A172 (cell line): ENCODE data around the gene DGCR6. TPM values are rescaled to one million over a fixed set of nuclear protein-coding genes. Genes with fewer than 3 reads are reported as not detected.
"Not testable (repeated sequence)": the region's sequence is repeated elsewhere in the genome, so short reads cannot be mapped to it uniquely, and the experiment has no call there.

Experiments used
- DNase-seq: peaks from one replicate; pipeline ENCODE4 v3.0.0-alpha.2; 2015; ENCODE audit warnings: low spot score
- total RNA-seq: library from RNA; depleted of rRNA; stranded (reverse); fragments of >200 nt; shearing (Covaris generic); gene quantifications from 2 replicates; pipeline ENCODE4 v1.2.3, GENCODE V29; 2014; rRNA removed

DGCR6 gene
- total RNA-seq, 1 experiment from 2014 or later = 1.2 TPM

- not testable (repeated sequence) for DNase-seq
These were observed 54.2 kb downstream of the DGCR6 start for GRCh38 chr22:18960166-18960820.

- not testable (repeated sequence) for DNase-seq
These were observed 55.1 kb downstream of the DGCR6 start for GRCh38 chr22:18961201-18961600.

Other genes starting within 250 kb of the DGCR6 start
- 0.72 and 6.6 TPM in 2 replicates for gene PRODH, start 30.0 kb downstream of the DGCR6 start, total RNA-seq
- gene DGCR2, start 216.1 kb downstream of the DGCR6 start, total RNA-seq = 15.6 and 22.8 TPM in 2 replicates
- gene TSSK2, start 225.0 kb downstream of the DGCR6 start, total RNA-seq = not detected in 2 replicates
- 12.0 and 12.8 TPM in 2 replicates for gene ESS2, start 238.3 kb downstream of the DGCR6 start, total RNA-seq
- gene GSC2, start 244.0 kb downstream of the DGCR6 start, total RNA-seq = not detected in 2 replicates